Breast epithelium (tissue), 3 donors: Measurements from ENCODE around the gene KLHL21.

ENCODE experiments used
- POLR2A ChIP-seq: fragments of 450-650 bp; IDR thresholded peaks from one replicate; pipeline ENCODE4 v1.6.1; 2016; ENCODE audit warnings: antibody characterized with exemption, mild to moderate bottlenecking, moderate library complexity
- TF ChIP-seq, protein P1 (sequence below), 3 donors: fragments of 450-650 bp; IDR thresholded peaks; one replicate each; pipeline ENCODE4 v1.5.1; 2016 to 2017; ENCODE audit warnings: antibody characterized with exemption in 3 of 3, mild to moderate bottlenecking in 3 of 3, moderate library complexity in 3 of 3

DNA sequence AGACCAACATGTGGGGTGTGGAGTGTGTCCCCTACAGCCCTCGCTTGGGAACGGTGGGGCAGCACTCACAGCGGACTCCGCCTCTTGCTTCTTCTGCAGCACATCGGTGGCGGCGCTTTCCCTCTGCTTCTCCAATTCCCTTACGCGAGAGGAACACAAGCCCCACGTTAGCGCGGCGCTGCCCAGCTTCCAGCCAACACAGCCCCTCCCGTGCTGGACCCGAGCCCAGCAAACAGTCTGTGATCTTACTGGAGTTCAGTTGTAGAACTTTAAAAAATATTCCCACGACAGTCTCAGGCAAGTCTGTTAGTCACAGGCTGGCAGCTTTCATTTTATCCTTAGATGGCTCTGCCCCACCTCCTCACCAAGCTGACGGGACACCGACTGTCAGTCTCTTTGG, 35.6 kb upstream of the KLHL21 start:
- TF ChIP-seq, protein P1, sequence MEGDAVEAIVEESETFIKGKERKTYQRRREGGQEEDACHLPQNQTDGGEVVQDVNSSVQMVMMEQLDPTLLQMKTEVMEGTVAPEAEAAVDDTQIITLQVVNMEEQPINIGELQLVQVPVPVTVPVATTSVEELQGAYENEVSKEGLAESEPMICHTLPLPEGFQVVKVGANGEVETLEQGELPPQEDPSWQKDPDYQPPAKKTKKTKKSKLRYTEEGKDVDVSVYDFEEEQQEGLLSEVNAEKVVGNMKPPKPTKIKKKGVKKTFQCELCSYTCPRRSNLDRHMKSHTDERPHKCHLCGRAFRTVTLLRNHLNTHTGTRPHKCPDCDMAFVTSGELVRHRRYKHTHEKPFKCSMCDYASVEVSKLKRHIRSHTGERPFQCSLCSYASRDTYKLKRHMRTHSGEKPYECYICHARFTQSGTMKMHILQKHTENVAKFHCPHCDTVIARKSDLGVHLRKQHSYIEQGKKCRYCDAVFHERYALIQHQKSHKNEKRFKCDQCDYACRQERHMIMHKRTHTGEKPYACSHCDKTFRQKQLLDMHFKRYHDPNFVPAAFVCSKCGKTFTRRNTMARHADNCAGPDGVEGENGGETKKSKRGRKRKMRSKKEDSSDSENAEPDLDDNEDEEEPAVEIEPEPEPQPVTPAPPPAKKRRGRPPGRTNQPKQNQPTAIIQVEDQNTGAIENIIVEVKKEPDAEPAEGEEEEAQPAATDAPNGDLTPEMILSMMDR (IDR thresholded peaks at IDR 0.05), result no peak
- no peak for TF ChIP-seq POLR2A
